Measurements from ENCODE around the gene DGKG.

Gene DGKG

DNA sequence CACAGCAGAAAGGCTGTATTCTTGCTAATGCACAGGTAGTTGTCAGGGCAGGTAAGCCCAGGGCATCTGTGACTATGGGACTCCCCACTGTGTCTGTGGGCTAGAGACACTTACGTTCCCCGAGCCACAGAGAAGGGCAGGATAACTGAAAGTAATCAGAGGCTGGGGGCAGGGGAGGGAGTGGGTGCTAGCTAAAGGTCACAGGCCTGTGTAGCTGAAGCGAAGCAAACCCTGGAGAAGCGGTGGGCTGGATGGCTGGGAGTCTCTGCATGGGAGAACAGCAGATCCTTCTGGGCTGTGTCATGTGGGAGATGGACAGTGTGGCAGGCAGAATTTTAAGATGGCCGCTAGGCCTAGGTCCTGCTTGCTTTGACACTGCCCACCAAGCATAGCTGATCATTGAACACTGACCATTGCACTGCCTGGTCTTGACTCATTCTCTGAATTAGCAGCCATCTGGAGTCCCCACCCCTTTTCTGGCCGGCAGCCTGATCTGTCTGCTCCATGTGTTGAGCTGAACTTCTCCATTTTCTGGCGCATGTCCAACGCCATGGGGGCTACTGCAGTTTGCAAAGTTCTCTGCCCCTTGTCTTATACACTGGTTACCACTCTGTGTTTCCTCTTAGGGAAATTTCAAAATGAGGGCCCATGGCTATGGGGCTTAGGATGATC lies 110.0 kb downstream of the DGKG start:
- H3K4me3 ChIP-seq (ENCODE audit: low read length): no peak overlapping the region
- DNase-seq (ENCODE audit: low read depth): no peak
- TF ChIP-seq, protein P1, sequence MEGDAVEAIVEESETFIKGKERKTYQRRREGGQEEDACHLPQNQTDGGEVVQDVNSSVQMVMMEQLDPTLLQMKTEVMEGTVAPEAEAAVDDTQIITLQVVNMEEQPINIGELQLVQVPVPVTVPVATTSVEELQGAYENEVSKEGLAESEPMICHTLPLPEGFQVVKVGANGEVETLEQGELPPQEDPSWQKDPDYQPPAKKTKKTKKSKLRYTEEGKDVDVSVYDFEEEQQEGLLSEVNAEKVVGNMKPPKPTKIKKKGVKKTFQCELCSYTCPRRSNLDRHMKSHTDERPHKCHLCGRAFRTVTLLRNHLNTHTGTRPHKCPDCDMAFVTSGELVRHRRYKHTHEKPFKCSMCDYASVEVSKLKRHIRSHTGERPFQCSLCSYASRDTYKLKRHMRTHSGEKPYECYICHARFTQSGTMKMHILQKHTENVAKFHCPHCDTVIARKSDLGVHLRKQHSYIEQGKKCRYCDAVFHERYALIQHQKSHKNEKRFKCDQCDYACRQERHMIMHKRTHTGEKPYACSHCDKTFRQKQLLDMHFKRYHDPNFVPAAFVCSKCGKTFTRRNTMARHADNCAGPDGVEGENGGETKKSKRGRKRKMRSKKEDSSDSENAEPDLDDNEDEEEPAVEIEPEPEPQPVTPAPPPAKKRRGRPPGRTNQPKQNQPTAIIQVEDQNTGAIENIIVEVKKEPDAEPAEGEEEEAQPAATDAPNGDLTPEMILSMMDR (conservative IDR thresholded peaks at IDR 0.05; ENCODE audit: low read depth, low read length): no peak

DNA sequence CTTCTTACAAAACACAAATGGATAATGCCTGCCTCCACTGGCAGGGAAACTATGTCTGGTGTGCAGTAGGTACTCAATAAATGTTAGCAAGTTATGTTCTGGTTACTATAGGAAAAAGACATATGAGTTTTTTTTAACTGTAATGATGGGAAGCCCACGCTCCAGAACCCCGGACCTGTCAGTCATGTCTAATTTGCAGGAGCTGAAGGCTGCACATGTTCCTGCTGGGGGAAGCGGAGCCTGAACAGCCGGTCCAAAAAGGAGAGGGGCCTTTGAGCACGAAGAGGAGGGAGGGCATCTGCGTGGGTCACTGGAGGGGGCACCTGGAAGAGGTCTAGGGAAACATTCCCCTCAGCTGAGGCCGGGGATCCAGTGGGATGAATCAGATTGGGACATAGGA lies 113.2 kb downstream of the DGKG start:
- DNase-seq (ENCODE audit: low read depth): no peak
- H3K4me3 ChIP-seq (ENCODE audit: low read length): no peak overlapping the region
- TF ChIP-seq, protein P1 (conservative IDR thresholded peaks at IDR 0.05; ENCODE audit: low read depth, low read length): no peak

GRCh38 chr3:186247821-186248814 lies 113.9 kb downstream of the DGKG start:
- TF ChIP-seq, protein P1 (conservative IDR thresholded peaks at IDR 0.05; ENCODE audit: low read depth, low read length): no peak
- no peak overlapping the region for H3K4me3 ChIP-seq (ENCODE audit: low read length)
- DNase-seq (ENCODE audit: low read depth): no peak

DNA sequence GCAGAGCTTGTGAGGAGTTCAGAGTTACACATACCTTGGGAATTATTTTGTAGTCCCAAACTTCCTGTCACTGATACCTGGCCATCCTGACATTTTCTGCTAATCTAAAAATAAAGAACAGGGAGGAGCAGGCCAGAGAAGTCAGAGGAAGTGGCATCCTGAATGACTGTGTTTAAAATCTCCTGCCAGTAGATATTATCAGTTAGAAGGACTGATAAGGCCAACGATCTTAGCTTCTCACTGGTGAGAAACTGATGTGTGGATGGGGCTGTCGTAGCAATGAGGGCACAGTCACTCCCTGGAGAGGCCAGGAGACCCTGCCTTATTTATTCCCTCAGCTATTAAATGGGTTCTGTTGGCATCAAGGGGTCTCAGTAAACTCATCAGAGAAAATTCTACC lies 115.1 kb downstream of the DGKG start:
- DNase-seq (ENCODE audit: low read depth): no peak
- TF ChIP-seq, protein P1 (conservative IDR thresholded peaks at IDR 0.05; ENCODE audit: low read depth, low read length): no peak

GRCh38 chr3:186244016-186244415 lies 118.0 kb downstream of the DGKG start:
- no peak overlapping the region for H3K4me3 ChIP-seq (ENCODE audit: low read length)
- no peak for DNase-seq (ENCODE audit: low read depth)
- TF ChIP-seq, protein P1 (conservative IDR thresholded peaks at IDR 0.05; ENCODE audit: low read depth, low read length): no peak

More for the DNA sequence above, 115.1 kb downstream of the DGKG start:
- H3K4me3 ChIP-seq (ENCODE audit: low read length): no peak overlapping the region

DNA sequence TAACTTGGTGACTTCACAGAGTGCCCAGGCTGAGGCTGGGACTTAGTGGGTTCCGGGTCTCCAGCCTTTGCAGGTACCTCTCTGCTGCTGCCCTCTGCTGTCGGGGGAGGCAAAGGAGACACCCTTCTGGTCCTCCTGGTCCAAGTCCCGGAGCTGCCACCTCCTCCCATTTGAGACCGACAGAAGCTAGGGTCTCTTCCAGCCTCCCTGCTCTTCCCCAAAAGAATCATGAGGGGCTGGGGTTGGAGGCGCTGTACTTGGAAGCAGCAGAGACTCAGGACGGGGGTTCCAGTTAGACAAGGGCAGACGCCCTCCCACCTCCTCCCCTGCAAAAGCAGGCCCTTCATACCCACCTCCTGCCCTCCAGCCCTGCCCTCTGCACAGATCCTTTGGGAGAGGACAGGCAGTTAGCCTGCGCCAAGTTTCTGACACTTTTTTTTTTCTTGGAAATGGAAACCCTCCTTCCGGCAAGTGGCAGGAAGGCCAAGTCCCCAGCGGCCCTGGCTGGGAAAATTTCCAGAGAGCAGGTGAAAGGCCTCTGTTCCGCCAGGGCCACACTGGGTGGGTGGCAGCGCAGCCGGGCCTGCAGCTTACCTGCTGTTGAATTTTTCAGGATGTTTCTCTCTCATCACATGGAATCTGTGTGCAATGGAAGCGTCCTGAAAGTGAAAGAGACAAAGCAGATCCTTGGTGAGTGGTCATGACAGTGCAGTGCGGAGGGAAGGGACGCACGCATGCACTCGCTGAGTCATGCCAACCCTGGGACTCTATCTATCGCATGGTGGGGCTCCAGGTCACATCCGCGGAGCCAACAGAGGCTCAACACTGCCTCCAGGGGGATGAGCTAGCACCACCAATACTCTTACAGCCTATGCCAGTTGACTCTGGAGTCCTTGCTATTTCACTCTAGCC lies 119.9 kb downstream of the DGKG start:
- no peak for DNase-seq (ENCODE audit: low read depth)
- TF ChIP-seq, protein P1 (conservative IDR thresholded peaks at IDR 0.05; ENCODE audit: low read depth, low read length): peak; percentile 76
- H3K4me3 ChIP-seq (ENCODE audit: low read length): no peak overlapping the region

Measured in retinal pigment epithelial cell (primary cell).